Adipocyte (in vitro differentiated cells): ENCODE measurements around the gene TSGA10IP.

Experiments used
- DNase-seq: peaks from one replicate; pipeline ENCODE4 v3.0.0-alpha.2; 2015; ENCODE audit warnings: low read depth
- H3K27me3 ChIP-seq: replicated peaks from 2 replicates; pipeline ENCODE4 v1.7.0; 2013; ENCODE audit warnings: mild to moderate bottlenecking, low read length, moderate library complexity; ENCODE audit not compliant: control insufficient read depth, insufficient read depth
- H3K36me3 ChIP-seq: 2 replicates; pipeline ENCODE4 v1.7.0; 2013; ENCODE audit warnings: low read length, mild to moderate bottlenecking, moderate library complexity; ENCODE audit not compliant: control insufficient read depth, insufficient read depth, severe bottlenecking
- H3K4me1 ChIP-seq: 2 replicates; pipeline ENCODE4 v1.7.0; 2013; ENCODE audit warnings: mild to moderate bottlenecking, low read length, moderate library complexity; ENCODE audit not compliant: control insufficient read depth, insufficient read depth
- H3K4me3 ChIP-seq: 2 replicates; pipeline ENCODE4 v1.7.0; 2013; ENCODE audit warnings: mild to moderate bottlenecking, low read length, moderate library complexity
- H3K9ac ChIP-seq: 2 replicates; pipeline ENCODE4 v1.7.0; 2013; ENCODE audit warnings: mild to moderate bottlenecking, low read length, moderate library complexity
- H3K9me3 ChIP-seq: 2 replicates; pipeline ENCODE4 v1.7.0; 2013; ENCODE audit warnings: mild to moderate bottlenecking, low read length, moderate library complexity; ENCODE audit not compliant: control insufficient read depth

TSGA10IP gene

DNA sequence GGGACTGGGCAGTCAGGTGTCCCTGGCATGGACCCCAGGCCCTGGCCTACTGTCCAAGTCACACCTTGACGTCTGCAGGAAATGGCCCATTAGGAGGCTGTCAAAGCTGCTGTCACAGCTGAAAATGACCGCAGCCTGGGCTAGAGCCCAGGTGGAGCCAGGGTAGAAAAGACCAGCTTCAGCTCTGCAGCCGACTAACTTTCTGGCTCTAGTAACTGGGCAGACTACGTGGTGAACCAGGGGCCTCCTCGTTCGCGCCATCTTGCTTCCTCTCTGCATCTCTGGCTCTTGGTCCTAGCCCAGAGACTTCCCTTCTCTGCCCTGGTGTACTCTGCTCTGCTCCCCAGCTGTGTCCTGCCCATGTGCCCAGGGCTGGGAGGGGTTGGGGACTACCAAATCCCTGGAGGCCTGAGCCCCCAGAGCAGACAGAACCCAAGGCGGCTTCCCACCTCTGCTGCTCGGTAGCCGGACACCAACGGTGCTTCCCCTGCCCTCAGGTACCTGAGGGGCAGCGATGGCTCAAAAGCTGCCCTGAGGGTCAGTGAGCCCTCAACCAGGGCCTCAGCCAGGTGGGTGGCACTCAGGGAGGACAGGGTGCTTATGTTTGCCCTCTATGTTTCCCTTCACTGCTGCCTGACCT lies 35.9 kb downstream of the TSGA10IP start:
- no peaks in the 10 kb centered on the region for H3K9me3 ChIP-seq
- no peak overlapping the region for H3K4me3 ChIP-seq
- H3K4me1 ChIP-seq: no peaks in the 10 kb centered on the region
- no peaks in the 10 kb centered on the region for H3K27me3 ChIP-seq
- H3K9ac ChIP-seq: no peak overlapping the region
- H3K36me3 ChIP-seq: peaks cover 38% of the 10 kb centered on the region
- DNase-seq: no peak

DNA sequence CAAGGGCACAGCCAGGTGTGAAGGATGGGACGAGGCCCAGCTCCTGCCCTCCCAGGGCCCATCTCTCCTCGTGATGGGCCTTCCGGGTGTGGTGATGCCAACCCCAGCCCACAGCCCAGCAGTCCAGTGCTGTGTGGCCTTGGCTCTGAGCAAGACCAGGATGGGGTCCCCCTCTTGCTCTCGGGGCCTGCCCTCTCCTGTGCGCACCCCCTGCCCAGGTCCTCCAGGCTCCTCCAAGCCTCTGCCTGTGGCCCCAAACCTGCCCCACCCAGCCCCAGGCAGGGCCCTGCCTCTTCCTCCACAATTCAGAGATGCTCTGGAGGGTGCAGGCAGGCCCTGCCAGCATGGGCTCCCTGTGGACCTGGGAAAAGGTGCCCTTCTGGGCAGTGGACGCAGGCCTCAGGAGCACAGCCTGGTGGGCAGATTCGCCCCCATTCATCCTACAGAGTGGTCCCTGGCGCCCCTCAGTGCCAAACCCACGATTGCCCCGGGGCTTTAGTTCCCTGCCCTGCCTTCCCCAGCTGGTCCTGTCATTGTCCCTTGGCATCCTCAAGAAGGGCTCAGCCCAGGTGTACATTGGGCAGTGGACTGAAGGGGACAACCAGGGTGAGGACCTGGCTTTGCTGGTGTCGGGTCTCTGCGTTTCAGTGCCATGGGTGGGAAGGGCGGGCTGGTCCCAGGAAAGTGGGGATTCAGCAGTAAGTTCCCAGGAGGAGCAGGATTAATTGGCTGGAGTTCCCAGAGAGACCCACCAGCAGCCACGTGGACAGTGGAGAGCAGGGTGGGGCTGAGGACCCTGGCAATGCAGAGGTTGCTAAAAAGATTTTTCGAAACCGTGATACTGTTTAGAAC lies 36.9 kb downstream of the TSGA10IP start:
- DNase-seq: no peak
- H3K36me3 ChIP-seq: peaks cover 28% of the 10 kb centered on the region
- no peak overlapping the region for H3K9ac ChIP-seq
- no peak overlapping the region for H3K4me3 ChIP-seq
- no peaks in the 10 kb centered on the region for H3K4me1 ChIP-seq
- H3K27me3 ChIP-seq: no peaks in the 10 kb centered on the region
- H3K9me3 ChIP-seq: no peaks in the 10 kb centered on the region

DNA sequence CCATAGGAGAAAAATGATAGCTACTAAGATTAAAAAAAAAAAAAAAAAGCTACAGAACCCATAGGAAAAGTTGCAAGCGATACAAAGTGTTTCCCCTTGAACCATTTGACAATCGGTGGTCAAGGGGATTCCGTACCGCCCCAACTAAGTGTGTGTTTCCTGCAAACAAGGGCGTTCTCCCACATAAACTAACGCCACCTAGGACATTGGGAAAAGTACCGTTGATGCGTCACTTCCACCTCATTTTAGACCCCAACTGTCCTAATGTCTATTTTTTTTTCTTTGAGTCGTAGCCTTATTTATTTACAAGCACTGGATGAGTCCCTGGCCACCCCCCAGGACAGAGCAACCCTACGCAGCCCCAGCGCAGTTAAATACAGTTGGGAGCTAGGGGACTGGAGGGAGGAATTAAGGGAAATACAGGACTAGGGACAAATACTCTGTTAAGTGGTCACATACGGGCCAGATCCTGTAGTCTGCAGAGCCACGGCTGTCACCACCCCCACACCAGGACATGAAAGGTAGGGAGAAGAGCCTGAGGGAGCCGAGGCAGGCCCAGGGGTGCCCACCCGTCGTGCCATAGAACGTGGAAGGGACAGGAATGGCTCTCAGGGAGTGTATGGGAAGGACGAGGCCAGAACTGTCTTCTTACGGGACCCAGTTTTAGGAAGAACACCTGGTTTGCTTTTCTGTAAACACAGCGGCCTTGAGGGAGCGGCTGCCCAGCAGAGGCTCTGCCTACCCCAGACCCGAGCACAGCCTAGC lies 37.7 kb downstream of the TSGA10IP start:
- Histone ChIP-seq H3K4me1 (no peaks in the 10 kb centered on the region), H3K9ac (no peak overlapping the region), H3K27me3 (no peaks in the 10 kb centered on the region), H3K36me3 (peaks cover 20% of the 10 kb centered on the region), H3K4me3 (no peak overlapping the region), H3K9me3 (no peaks in the 10 kb centered on the region)
- no peak for DNase-seq

DNA sequence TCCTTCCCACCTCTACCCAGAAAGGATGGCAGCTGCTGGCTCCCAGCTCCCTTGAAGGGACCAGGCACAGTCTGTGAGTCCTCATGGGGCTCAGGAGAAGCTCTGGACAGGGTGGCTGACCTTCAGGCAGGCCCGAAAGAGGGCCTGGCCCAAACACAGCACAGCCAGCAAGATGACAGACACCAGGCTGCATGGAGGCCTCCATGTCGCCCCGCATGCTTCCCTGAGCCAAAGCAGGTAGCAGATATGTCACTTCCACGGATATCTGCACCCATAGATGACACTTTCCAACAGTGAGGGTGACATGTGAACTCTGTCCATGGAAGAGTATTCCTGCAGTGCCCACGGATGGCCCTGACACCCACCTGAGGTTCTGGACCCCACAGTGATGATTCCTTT lies 38.3 kb downstream of the TSGA10IP start:
- no peaks in the 10 kb centered on the region for H3K27me3 ChIP-seq
- peaks cover 14% of the 10 kb centered on the region for H3K36me3 ChIP-seq
- H3K9ac ChIP-seq: no peak overlapping the region
- no peak overlapping the region for H3K4me3 ChIP-seq
- DNase-seq: no peak
- H3K4me1 ChIP-seq: no peaks in the 10 kb centered on the region
- no peaks in the 10 kb centered on the region for H3K9me3 ChIP-seq

DNA sequence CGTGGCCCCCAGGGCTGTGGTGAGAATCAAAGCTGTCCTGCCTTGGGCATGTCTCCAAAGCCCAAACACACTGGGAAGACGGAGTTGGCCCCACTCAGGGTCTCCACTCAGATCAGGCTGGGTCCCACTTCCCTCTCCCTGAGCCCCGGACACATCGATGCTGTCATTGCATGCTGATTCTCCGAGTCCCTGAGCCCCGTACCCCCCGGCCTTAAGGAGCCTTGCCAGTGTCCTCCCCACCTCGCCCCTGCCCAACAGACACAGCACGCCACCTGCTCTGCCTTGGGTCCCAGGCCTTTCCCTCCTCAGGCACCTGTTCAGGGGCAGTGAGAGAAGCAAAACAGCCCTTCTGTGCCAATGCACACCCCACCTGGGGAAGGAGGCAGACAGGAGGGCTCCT lies 42.1 kb downstream of the TSGA10IP start:
- no peak overlapping the region for H3K4me3 ChIP-seq
- no peaks in the 10 kb centered on the region for H3K27me3 ChIP-seq
- no peaks in the 10 kb centered on the region for H3K9me3 ChIP-seq
- H3K9ac ChIP-seq: no peak overlapping the region
- no peak for DNase-seq
- peaks cover 13% of the 10 kb centered on the region for H3K36me3 ChIP-seq
- no peaks in the 10 kb centered on the region for H3K4me1 ChIP-seq

DNA sequence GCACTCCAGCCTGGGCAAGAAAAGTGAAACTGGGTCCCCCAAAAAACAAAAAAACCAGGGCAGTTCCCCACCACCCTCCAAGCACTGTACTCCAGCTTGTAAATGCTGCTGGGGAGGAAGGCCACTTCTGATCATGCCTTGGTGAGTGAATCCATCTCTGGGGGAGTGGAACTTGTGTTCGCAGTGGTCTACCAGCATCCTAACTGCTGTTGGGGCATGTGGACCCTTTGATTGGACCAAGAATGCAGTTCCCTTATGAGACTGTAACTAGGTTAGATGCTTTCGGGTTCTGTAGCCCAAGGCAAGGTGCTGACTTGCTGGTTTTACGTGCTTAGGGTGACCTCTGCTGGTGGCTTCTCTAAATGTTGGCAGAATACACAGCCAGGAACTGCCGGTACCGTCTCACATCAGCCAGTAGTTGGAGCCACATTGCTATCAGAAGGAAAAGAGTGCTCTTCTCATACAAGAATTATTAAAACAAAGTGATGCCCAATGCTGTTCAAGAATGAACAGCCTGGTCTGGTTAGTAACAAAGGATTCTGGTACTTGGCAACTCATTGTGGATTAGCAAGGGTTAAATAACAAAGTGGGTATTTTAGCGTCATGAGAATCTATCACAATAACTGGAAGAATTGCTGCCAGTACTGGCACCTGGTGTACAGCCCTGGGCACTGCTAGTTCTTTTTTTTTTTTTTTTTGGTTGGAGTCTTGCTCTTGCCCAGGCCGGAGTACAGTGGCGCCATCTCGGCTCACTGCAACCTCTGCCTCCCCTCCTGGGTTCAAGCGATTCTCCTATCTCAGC lies 43.7 kb downstream of the TSGA10IP start:
- Histone ChIP-seq H3K27me3 (no peaks in the 10 kb centered on the region), H3K9me3 (no peaks in the 10 kb centered on the region), H3K36me3 (peaks cover 9% of the 10 kb centered on the region), H3K4me1 (no peaks in the 10 kb centered on the region), H3K9ac (no peak overlapping the region), H3K4me3 (no peak overlapping the region)
- DNase-seq: peak; percentile 98

DNA sequence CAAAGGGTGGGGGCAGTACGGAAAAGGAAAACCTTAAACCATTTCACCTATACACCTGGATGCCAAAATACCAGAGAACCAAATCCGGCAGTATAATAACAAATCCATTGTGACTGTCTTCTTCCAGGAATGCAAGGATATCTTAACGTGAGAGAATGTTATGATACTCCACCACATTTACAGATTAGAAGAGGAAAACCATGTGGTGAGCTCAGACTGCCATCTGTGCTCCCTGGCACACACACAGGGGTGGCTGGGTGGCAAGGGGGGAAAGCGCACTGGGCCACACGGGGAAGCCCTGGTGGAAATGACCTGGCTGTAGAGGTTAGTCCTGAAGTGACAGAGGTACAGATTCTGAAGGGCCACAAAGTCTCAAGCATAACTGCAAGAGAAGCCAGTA lies 46.8 kb downstream of the TSGA10IP start:
- no peak overlapping the region for H3K4me3 ChIP-seq
- peaks cover 16% of the 10 kb centered on the region for H3K36me3 ChIP-seq
- DNase-seq: no peak
- no peaks in the 10 kb centered on the region for H3K4me1 ChIP-seq
- no peaks in the 10 kb centered on the region for H3K9me3 ChIP-seq
- no peaks in the 10 kb centered on the region for H3K27me3 ChIP-seq
- H3K9ac ChIP-seq: no peak overlapping the region

DNA sequence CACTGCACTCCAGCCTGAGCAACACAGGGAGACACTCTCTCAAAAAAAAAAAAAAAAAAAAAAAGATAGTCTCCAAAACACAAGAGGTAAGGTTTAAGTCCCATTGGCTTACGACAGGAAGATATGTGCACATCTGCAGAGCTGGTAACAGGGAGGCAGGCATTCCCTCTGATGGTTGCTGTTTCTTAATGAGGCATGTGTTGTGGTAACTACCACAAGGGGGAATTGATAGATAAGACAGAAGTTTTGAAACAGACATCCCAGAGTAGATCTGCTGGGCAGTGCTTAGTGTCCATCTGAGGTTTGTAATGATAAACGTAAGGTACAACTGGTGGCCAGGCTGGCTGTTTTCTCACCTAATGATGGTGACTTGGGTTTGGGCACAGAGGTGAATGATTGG lies 52.0 kb downstream of the TSGA10IP start:
- DNase-seq: no peak
- Histone ChIP-seq H3K9ac (no peak overlapping the region), H3K4me1 (peaks cover 7% of the 10 kb centered on the region), H3K27me3 (no peaks in the 10 kb centered on the region), H3K4me3 (no peak overlapping the region), H3K9me3 (no peaks in the 10 kb centered on the region), H3K36me3 (peaks cover 40% of the 10 kb centered on the region)

DNA sequence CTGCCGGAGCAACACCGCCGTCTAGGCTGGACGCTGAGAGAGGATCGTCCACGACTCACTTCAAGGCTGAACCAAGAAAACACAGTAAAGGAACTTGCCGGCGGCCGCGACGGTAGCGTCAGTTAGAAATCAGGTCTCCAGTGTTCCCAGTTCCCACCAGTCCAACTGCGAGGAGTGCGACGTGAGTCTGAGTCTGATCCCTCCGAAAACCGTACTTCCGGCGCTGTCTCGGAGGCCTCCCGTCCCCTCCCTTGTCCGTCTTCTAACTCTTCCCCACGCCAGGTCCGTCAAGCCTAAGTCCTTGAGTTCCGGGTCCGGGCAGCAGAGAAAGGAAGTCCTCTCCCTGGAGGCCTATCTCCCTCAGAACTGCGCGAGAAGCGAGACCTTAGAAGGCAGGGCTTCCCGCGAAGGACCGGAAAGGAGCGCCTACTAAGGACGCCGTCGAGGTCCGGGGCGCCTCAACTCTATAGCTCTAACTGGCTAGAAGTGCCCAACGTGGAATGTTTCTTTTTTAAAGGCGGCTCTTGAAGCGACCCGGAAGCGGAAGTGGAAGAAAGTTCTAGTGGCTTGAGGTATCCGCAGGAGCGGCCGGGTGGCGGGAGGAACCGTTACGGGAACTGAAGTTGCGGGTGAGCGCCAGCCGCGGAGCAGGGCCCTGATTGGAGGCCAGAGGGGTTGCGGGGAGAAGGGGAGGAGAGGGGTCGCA lies 56.8 kb downstream of the TSGA10IP start, which contains the start of the genes BANF1 and EIF1AD:
Gene BANF1, plus strand, starts transcription at position 562 of the 706 bp plus-strand sequence. CDS start 748 bp downstream, outside the sequence.
Gene EIF1AD, minus strand, starts transcription at position 216 of the 706 bp plus-strand sequence. CDS start 1,768 bp downstream, outside the sequence.
- H3K4me3 ChIP-seq: peak within 1 kb of the TSS; percentile 99
- H3K4me1 ChIP-seq: peaks cover 14% of the 10 kb centered on the region
- H3K27me3 ChIP-seq: no peaks in the 10 kb centered on the region
- H3K36me3 ChIP-seq: peaks cover 49% of the 10 kb centered on the region
- peak within 1 kb of the TSS; percentile 99 for H3K9ac ChIP-seq
- DNase-seq: peak; percentile 97
- no peaks in the 10 kb centered on the region for H3K9me3 ChIP-seq

DNA sequence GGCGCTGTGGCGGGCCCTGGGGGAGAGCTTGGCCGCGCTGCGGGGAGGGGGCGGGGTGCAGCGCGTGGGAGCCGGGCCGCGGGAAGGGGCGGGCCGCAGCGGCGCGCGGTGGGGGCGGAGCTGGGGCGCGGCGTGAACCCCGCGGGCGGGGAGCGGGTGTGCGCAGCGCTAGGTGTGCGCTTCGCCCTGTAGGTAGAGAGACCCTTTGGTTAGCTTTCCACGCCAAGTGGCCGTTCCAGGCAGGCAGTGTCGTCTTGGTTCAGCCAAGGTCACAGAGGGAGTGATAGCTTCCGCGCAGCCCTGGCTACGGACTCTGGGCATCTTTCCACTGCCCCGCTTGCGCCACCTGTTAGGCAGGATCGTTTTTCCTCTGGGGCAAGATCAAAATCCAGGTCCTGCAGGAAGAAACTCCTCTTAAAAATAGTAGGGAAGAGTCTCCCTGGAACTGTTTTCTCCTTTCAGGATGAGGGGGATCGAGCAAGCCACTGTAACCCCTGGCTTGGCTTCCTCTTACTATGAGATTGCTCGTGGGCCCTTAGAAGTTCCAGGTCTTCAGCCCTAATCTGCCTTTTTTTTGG lies 57.5 kb downstream of the TSGA10IP start:
- peak; percentile 74 for DNase-seq
- Histone ChIP-seq H3K27me3 (no peaks in the 10 kb centered on the region), H3K4me3 (peak overlapping the region; percentile 99), H3K9me3 (no peaks in the 10 kb centered on the region), H3K9ac (peak overlapping the region; percentile 99), H3K4me1 (peaks cover 14% of the 10 kb centered on the region), H3K36me3 (peaks cover 43% of the 10 kb centered on the region)
